ENCODE results near the gene TMEM266. TPM values are rescaled to one million over a fixed set of nuclear protein-coding genes. Genes with fewer than 3 reads are reported as not detected.

The TMEM266 gene
- total RNA-seq, 5 donors from 2014 or later (not counting 1 experiment from before 2014, with no cell fraction given), result 0.16 TPM; not detected in 4

- H3K9me3 ChIP-seq, result no peaks in the 10 kb centered on the region
- no peaks in the 10 kb centered on the region for H3K36me3 ChIP-seq (ENCODE audit: control insufficient read depth in 2 of 2, extremely low read depth in 1 of 2, insufficient read depth in 1 of 2, low read length in 1 of 2)
- POLR2A ChIA-PET, result no interaction called here
- Mint-ChIP-seq H3K9me3 (no peaks in the 10 kb centered on the region), H3K4me1 (peaks cover 0 to 2% (median 0%) of the 10 kb centered on the region in 3 donors), H3K36me3 (no peaks in the 10 kb centered on the region), H3K4me3 (no peak overlapping the region), H3K27me3 (peaks cover 6 to 7% of the 10 kb centered on the region in 2 donors), H3K27ac (no peak overlapping the region)
- no peak overlapping the region for H3K27ac ChIP-seq (ENCODE audit: low read length)
- no CpG with 5 or more reads among the region's 1 CpG for WGBS (ENCODE audit: insufficient coverage)
- CTCF ChIA-PET, result no interaction called here
- peaks cover 0 to 12% of the 10 kb centered on the region in 2 experiments for H3K27me3 ChIP-seq (replicated peaks in 1 of 2; ENCODE audit: control insufficient read depth in 2 of 2, extremely low read depth in 1 of 2, insufficient read depth in 2 of 2, low read length in 1 of 2)
- H3K4me1 ChIP-seq (ENCODE audit: control insufficient read depth in 1 of 2, extremely low read depth in 1 of 2, insufficient read depth in 2 of 2, low read length in 2 of 2), result peaks cover 0 to 3% of the 10 kb centered on the region in 2 experiments
- no peak overlapping the region for H3K4me3 ChIP-seq (ENCODE audit: control insufficient read depth in 1 of 2, extremely low read depth in 1 of 2, low read length in 1 of 2)
- no peak for DNase-seq
- ATAC-seq (replicated peaks in 1 of 4), result no peak
These were observed 74.8 kb downstream of the TMEM266 start for GRCh38 chr15:76134537-76134936.

DNA sequence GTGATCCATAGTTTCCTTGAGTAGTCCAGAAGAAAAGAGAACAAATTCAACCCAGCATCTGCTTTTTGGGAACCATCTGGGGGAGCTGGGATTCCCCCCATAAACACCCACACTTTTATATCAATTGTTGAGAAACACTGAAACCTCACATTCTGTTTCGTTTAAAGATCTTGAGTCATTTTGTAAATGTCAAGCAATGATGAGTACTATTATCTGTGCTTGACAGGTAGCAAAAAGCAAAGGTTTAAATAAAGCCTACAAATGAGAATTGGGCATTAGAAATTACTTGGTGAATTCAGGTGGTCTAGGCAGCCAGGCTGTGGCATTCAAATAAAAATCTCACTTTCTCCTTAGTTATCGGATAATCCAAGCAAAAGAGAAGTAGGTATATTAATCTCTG, 75.7 kb downstream of the TMEM266 start:
- Histone ChIP-seq H3K27ac (ENCODE audit: low read length) (no peak overlapping the region), H3K27me3 (replicated peaks in 1 of 2; ENCODE audit: control insufficient read depth in 2 of 2, extremely low read depth in 1 of 2, insufficient read depth in 2 of 2, low read length in 1 of 2) (peaks cover 0 to 22% of the 10 kb centered on the region in 2 experiments), H3K9me3 (no peaks in the 10 kb centered on the region), H3K4me3 (ENCODE audit: control insufficient read depth in 1 of 2, extremely low read depth in 1 of 2, low read length in 1 of 2) (no peak overlapping the region), H3K36me3 (ENCODE audit: control insufficient read depth in 2 of 2, extremely low read depth in 1 of 2, insufficient read depth in 1 of 2, low read length in 1 of 2) (no peaks in the 10 kb centered on the region), H3K4me1 (ENCODE audit: control insufficient read depth in 1 of 2, extremely low read depth in 1 of 2, insufficient read depth in 2 of 2, low read length in 2 of 2) (peaks cover 0 to 8% of the 10 kb centered on the region in 2 experiments)
- WGBS (ENCODE audit: insufficient coverage), result no CpG with 5 or more reads among the region's 2 CpGs
- no peak for DNase-seq
- POLR2A ChIA-PET, result no interaction called here
- Mint-ChIP-seq H3K4me3 (no peak overlapping the region), H3K4me1 (peaks cover 0 to 4% (median 0%) of the 10 kb centered on the region in 3 donors), H3K9me3 (no peaks in the 10 kb centered on the region), H3K27ac (no peak overlapping the region), H3K27me3 (peaks cover under 1 to 4% of the 10 kb centered on the region in 2 donors), H3K36me3 (no peaks in the 10 kb centered on the region)
- CTCF ChIA-PET, result no interaction called here
- ATAC-seq (replicated peaks in 1 of 4), result no peak

DNA sequence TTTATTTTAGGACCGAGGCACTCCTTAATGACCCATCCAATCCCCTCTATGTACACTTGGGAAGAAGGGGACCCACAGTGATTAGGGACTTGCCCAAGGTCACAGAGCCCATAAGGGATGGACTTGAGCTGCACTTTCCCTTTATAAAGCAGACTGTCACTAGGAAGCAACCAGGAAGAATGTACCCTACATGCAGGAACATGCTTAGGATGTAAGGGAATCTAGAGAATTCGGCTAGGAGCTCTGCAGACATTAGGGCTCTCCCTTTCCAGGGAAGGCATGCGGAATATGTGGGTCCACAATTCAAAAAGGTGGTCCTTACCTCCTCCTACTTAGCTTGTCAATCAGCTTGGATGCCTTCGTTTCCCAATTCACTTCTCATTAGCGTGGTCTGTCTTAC, 78.7 kb downstream of the TMEM266 start:
- CTCF ChIA-PET, result interaction anchor here (0.6 to 2.9 kb wide), 10 partner anchors 9 to 91 kb away, joined by 3 to 29 read pairs (median 4); partner anchors contain the start of gene TMEM266 (in 1 of the 2)
- H3K27ac Mint-ChIP-seq, result no peak overlapping the region
- Histone ChIP-seq H3K36me3 (ENCODE audit: control insufficient read depth in 2 of 2, extremely low read depth in 1 of 2, insufficient read depth in 1 of 2, low read length in 1 of 2) (no peaks in the 10 kb centered on the region), H3K4me3 (ENCODE audit: control insufficient read depth in 1 of 2, extremely low read depth in 1 of 2, low read length in 1 of 2) (no peak overlapping the region), H3K27ac (ENCODE audit: low read length) (no peak overlapping the region), H3K9me3 (no peaks in the 10 kb centered on the region), H3K27me3 (replicated peaks in 1 of 2; ENCODE audit: control insufficient read depth in 2 of 2, extremely low read depth in 1 of 2, insufficient read depth in 2 of 2, low read length in 1 of 2) (peaks cover 0 to 34% of the 10 kb centered on the region in 2 experiments), H3K4me1 (ENCODE audit: control insufficient read depth in 1 of 2, extremely low read depth in 1 of 2, insufficient read depth in 2 of 2, low read length in 2 of 2) (peaks cover 0 to 8% of the 10 kb centered on the region in 2 experiments)
- no CpG with 5 or more reads among the region's 5 CpGs for WGBS (ENCODE audit: insufficient coverage)
- ATAC-seq (replicated peaks in 1 of 4), result no peak
- no peaks in the 10 kb centered on the region for H3K36me3 Mint-ChIP-seq
- POLR2A ChIA-PET, result interaction anchor here in 1 of 2 donors (0.6 kb wide), 1 partner anchor 35 kb away, joined by 3 read pairs; no protein-coding TSS in a partner anchor
- H3K9me3 Mint-ChIP-seq, result no peaks in the 10 kb centered on the region
- DNase-seq, result no peak
- H3K27me3 Mint-ChIP-seq, result peaks cover 5 to 11% of the 10 kb centered on the region in 2 donors
- H3K4me3 Mint-ChIP-seq, result no peak overlapping the region
- peaks cover 0 to 4% (median 0%) of the 10 kb centered on the region in 3 donors for H3K4me1 Mint-ChIP-seq

- CTCF ChIA-PET, result interaction anchor here (0.6 to 2.9 kb wide), 12 partner anchors 9 to 329 kb away, joined by 3 to 29 read pairs (median 6); partner anchors contain the start of gene TMEM266 (in 1 of the 2)
- Mint-ChIP-seq H3K9me3 (no peaks in the 10 kb centered on the region), H3K4me3 (no peak overlapping the region), H3K27me3 (peaks cover 12 to 19% of the 10 kb centered on the region in 2 donors), H3K27ac (no peak overlapping the region), H3K4me1 (peaks cover 0 to 4% (median 0%) of the 10 kb centered on the region in 3 donors), H3K36me3 (no peaks in the 10 kb centered on the region)
- ATAC-seq (replicated peaks in 1 of 4) (peak; percentile 73 to 87 (median 86)), DNase-seq (peak; percentile 32 to 76 (median 60))
- peaks cover 0 to 39% of the 10 kb centered on the region in 2 experiments for H3K27me3 ChIP-seq (replicated peaks in 1 of 2; ENCODE audit: control insufficient read depth in 2 of 2, extremely low read depth in 1 of 2, insufficient read depth in 2 of 2, low read length in 1 of 2)
- WGBS (ENCODE audit: insufficient coverage), result 40% methylated on average over 13 of the region's 16 CpGs
- no peak overlapping the region for H3K4me3 ChIP-seq (ENCODE audit: control insufficient read depth in 1 of 2, extremely low read depth in 1 of 2, low read length in 1 of 2)
- POLR2A ChIA-PET, result interaction anchor here in 1 of 2 donors (0.6 kb wide), 1 partner anchor 34 kb away, joined by 3 read pairs; no protein-coding TSS in a partner anchor
- peaks cover 0 to 1% of the 10 kb centered on the region in 2 donors for H3K36me3 ChIP-seq (ENCODE audit: control insufficient read depth in 2 of 2, extremely low read depth in 1 of 2, insufficient read depth in 1 of 2, low read length in 1 of 2)
- H3K4me1 ChIP-seq (ENCODE audit: control insufficient read depth in 1 of 2, extremely low read depth in 1 of 2, insufficient read depth in 2 of 2, low read length in 2 of 2), result peaks cover 0 to 8% of the 10 kb centered on the region in 2 experiments
- H3K9me3 ChIP-seq, result no peaks in the 10 kb centered on the region
- H3K27ac ChIP-seq (ENCODE audit: low read length), result no peak overlapping the region
These were observed 79.7 kb downstream of the TMEM266 start for GRCh38 chr15:76139368-76140073.

DNA sequence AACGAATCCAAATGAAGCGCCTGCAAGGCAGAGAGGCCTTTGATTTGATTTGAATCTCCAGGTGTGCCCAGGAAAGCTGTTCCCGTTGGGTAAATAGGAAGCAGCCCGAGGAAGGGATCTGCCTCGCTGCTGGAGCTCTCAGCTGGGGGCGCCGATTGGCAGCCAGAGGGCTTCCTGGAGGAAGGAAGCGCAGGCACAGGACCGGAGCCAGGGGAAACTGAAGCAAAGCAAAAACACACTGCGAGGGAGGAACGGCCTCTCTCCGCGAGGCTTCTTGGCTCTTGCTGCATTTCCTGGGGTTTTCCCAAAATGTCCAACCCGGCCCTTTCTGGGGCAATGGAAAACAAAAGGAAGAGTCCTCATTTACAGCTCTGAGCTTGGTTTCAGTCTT, 80.3 kb downstream of the TMEM266 start:
- Mint-ChIP-seq H3K4me3 (no peak overlapping the region), H3K9me3 (no peaks in the 10 kb centered on the region), H3K4me1 (peaks cover 0 to 4% (median 0%) of the 10 kb centered on the region in 3 donors), H3K27me3 (peaks cover 17 to 24% of the 10 kb centered on the region in 2 donors), H3K36me3 (no peaks in the 10 kb centered on the region), H3K27ac (no peak overlapping the region)
- H3K9me3 ChIP-seq, result no peaks in the 10 kb centered on the region
- H3K27ac ChIP-seq (ENCODE audit: low read length), result no peak overlapping the region
- DNase-seq (no peak), ATAC-seq (replicated peaks in 1 of 4) (no peak)
- 36% methylated on average over 13 of the region's 14 CpGs for WGBS (ENCODE audit: insufficient coverage)
- peaks cover 0 to 44% of the 10 kb centered on the region in 2 experiments for H3K27me3 ChIP-seq (replicated peaks in 1 of 2; ENCODE audit: control insufficient read depth in 2 of 2, extremely low read depth in 1 of 2, insufficient read depth in 2 of 2, low read length in 1 of 2)
- H3K4me1 ChIP-seq (ENCODE audit: control insufficient read depth in 1 of 2, extremely low read depth in 1 of 2, insufficient read depth in 2 of 2, low read length in 2 of 2), result peaks cover 0 to 8% of the 10 kb centered on the region in 2 experiments
- H3K36me3 ChIP-seq (ENCODE audit: control insufficient read depth in 2 of 2, extremely low read depth in 1 of 2, insufficient read depth in 1 of 2, low read length in 1 of 2), result peaks cover 0 to 3% of the 10 kb centered on the region in 2 donors
- CTCF ChIA-PET, result interaction anchor here (0.9 to 2.9 kb wide), 9 partner anchors 9 to 330 kb away, joined by 3 to 29 read pairs (median 7); partner anchors contain the start of gene TMEM266 (in 1 of the 2)
- no peak overlapping the region for H3K4me3 ChIP-seq (ENCODE audit: control insufficient read depth in 1 of 2, extremely low read depth in 1 of 2, low read length in 1 of 2)
- POLR2A ChIA-PET, result no interaction called here

DNA sequence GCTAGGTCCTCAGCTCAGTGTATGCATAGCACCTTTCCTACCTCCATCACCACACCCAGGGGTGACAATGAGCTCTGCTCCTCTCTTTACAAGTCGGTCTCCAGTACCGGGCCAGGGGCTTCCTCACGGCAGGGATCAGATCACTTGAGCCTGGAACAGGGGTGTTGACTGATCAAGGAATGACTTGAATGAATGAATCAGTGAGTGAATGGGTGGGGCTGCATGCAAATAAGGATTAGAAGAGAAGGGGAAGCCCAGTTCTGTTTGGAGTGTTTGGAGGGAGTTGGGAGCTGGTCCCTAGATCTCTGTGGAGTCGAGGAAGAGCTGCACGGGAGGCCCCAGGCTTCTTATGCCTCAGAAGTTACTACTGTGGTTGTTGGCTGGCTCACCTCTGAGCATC, 87.0 kb downstream of the TMEM266 start:
- Histone ChIP-seq H3K4me3 (ENCODE audit: control insufficient read depth in 1 of 2, extremely low read depth in 1 of 2, low read length in 1 of 2) (no peak overlapping the region), H3K4me1 (ENCODE audit: control insufficient read depth in 1 of 2, extremely low read depth in 1 of 2, insufficient read depth in 2 of 2, low read length in 2 of 2) (peaks cover 0 to 19% of the 10 kb centered on the region in 2 experiments), H3K9me3 (no peaks in the 10 kb centered on the region), H3K27me3 (replicated peaks in 1 of 2; ENCODE audit: control insufficient read depth in 2 of 2, extremely low read depth in 1 of 2, insufficient read depth in 2 of 2, low read length in 1 of 2) (peaks cover 0 to 46% of the 10 kb centered on the region in 2 experiments), H3K36me3 (ENCODE audit: control insufficient read depth in 2 of 2, extremely low read depth in 1 of 2, insufficient read depth in 1 of 2, low read length in 1 of 2) (peaks cover 0 to 3% of the 10 kb centered on the region in 2 donors), H3K27ac (ENCODE audit: low read length) (no peak overlapping the region)
- no peak overlapping the region for H3K4me3 Mint-ChIP-seq
- ChIA-PET CTCF (interaction anchor here (0.5 to 0.8 kb wide), 2 partner anchors 8 to 325 kb away, joined by 3 read pairs; no protein-coding TSS in a partner anchor), POLR2A (no interaction called here)
- DNase-seq (no peak), ATAC-seq (replicated peaks in 1 of 4) (no peak)
- H3K9me3 Mint-ChIP-seq, result no peaks in the 10 kb centered on the region
- no peak overlapping the region for H3K27ac Mint-ChIP-seq
- H3K36me3 Mint-ChIP-seq, result no peaks in the 10 kb centered on the region
- WGBS (ENCODE audit: insufficient coverage), result 95% methylated on average over 3 of the region's 5 CpGs
- H3K27me3 Mint-ChIP-seq, result peaks cover 36 to 39% of the 10 kb centered on the region in 2 donors
- H3K4me1 Mint-ChIP-seq, result peaks cover 9 to 13% (median 11%) of the 10 kb centered on the region in 3 donors
